ENCODE measurements around the gene SH3TC2. TPM values are rescaled to one million over a fixed set of nuclear protein-coding genes. Genes with fewer than 3 reads are reported as not detected.

Gene SH3TC2
- total RNA-seq, 2 donors from 2014 or later = 0.33 to 8.6 TPM

- WGBS, 2 donors = 62 to 68% methylated on average over 2 of the region's 2 CpGs
- no peak overlapping the region for H3K4me3 ChIP-seq
- H3K27ac ChIP-seq = no peak overlapping the region
- intact Hi-C loops (cut with DNase I) = no loop called here
- ATAC-seq (no peak), DNase-seq (no peak)
- H3K27me3 ChIP-seq = no peaks in the 10 kb centered on the region
- H3K9me3 ChIP-seq = no peaks in the 10 kb centered on the region
- TF ChIP-seq CTCF (IDR thresholded peaks at IDR 0.05) (no peak), POLR2A (IDR thresholded peaks at IDR 0.05) (no peak)
- no peaks in the 10 kb centered on the region for H3K4me1 ChIP-seq
- no peaks in the 10 kb centered on the region for H3K36me3 ChIP-seq (replicated peaks in 1 of 2; ENCODE audit: insufficient read depth in 1 of 2, low read depth in 2 of 2)
These were observed 67.1 kb downstream of the SH3TC2 start for GRCh38 chr5:148995791-148996190.

DNA sequence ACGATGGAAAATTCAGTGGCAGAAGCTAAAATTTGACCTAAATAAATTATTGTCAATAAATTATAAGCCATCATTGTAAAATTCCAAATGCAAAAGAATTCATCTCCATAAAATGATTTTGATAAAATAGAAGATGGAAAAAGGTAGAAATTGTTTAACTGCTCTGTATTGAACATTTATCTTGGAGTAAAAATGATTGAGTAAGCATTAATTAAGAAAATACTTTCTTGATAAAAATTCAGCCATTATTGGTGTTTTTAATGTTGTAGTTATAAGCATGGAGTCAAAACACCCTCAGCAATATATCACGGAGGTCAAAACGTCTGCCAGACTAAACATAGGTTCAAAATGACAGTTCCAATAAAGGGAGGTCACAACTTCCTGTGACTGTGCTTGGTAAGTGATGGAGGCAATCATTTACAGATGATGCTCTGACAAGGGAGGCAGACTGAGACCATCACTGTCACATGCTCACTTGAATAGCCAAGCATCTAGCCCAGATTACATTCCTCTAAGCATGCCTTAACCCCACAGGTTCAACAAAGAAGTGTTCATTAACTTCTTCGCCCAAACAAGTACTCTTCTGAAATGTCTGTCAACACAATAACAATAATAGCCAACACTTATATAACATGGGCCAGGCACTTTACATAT, 69.5 kb downstream of the SH3TC2 start:
- Histone ChIP-seq H3K4me3 (no peak overlapping the region), H3K4me1 (no peaks in the 10 kb centered on the region), H3K27me3 (no peaks in the 10 kb centered on the region), H3K27ac (no peak overlapping the region), H3K36me3 (replicated peaks in 1 of 2; ENCODE audit: insufficient read depth in 1 of 2, low read depth in 2 of 2) (no peaks in the 10 kb centered on the region), H3K9me3 (no peaks in the 10 kb centered on the region)
- ATAC-seq (no peak), DNase-seq (no peak)
- WGBS, 2 donors = 62 to 63% methylated on average over 4 of the region's 4 CpGs
- no peak for TF ChIP-seq POLR2A (IDR thresholded peaks at IDR 0.05)
- intact Hi-C loops (cut with DNase I) = no loop called here

- DNase-seq = no peak
- intact Hi-C loops (cut with DNase I) = no loop called here
- no peaks in the 10 kb centered on the region for H3K36me3 ChIP-seq (replicated peaks in 1 of 2; ENCODE audit: insufficient read depth in 1 of 2, low read depth in 2 of 2)
- TF ChIP-seq CTCF (IDR thresholded peaks at IDR 0.05) (no peak), POLR2A (IDR thresholded peaks at IDR 0.05) (no peak)
- H3K4me1 ChIP-seq = no peaks in the 10 kb centered on the region
- no peak overlapping the region for H3K27ac ChIP-seq
- H3K4me3 ChIP-seq = no peak overlapping the region
- H3K9me3 ChIP-seq = no peaks in the 10 kb centered on the region
- no peaks in the 10 kb centered on the region for H3K27me3 ChIP-seq
- no peak for ATAC-seq
- WGBS, 2 donors = 77 to 78% methylated on average over 3 of the region's 3 CpGs
These were observed 70.6 kb downstream of the SH3TC2 start for GRCh38 chr5:148992265-148992664.

DNA sequence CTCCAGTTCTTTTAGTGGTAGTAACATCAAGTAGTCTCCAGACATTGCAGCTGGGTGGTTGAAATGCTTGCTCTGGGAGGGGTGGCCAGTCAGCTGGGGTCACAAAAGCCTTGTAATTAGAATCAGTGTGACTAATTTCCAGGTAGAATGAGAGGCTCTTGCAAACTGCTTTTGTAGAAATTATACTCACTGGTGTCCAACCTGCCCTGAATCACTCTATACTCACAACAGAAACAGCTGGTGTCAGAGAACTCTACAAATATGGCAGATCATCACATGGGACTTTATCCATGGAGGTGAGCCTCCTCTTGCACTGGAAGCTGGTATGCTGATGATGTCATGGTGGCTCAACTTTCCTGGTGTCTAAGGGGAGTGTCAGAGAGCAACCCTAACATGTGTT, 71.3 kb downstream of the SH3TC2 start:
- no peaks in the 10 kb centered on the region for H3K9me3 ChIP-seq
- ATAC-seq = no peak
- intact Hi-C loops (cut with DNase I) = no loop called here

GRCh38 chr5:148990817-148991216, 72.0 kb downstream of the SH3TC2 start:
- DNase-seq (no peak), ATAC-seq (no peak)
- TF ChIP-seq CTCF (IDR thresholded peaks at IDR 0.05) (no peak), POLR2A (IDR thresholded peaks at IDR 0.05) (no peak)
- Histone ChIP-seq H3K9me3 (no peaks in the 10 kb centered on the region), H3K27ac (no peak overlapping the region), H3K27me3 (no peaks in the 10 kb centered on the region), H3K36me3 (replicated peaks in 1 of 2; ENCODE audit: insufficient read depth in 1 of 2, low read depth in 2 of 2) (no peaks in the 10 kb centered on the region), H3K4me3 (no peak overlapping the region), H3K4me1 (no peaks in the 10 kb centered on the region)
- WGBS, 2 donors = 15 to 36% methylated on average over 1 of the region's 1 CpG
- intact Hi-C loops (cut with DNase I) = no loop called here

More for the DNA sequence above, 71.3 kb downstream of the SH3TC2 start:
- Histone ChIP-seq H3K36me3 (replicated peaks in 1 of 2; ENCODE audit: insufficient read depth in 1 of 2, low read depth in 2 of 2) (no peaks in the 10 kb centered on the region), H3K4me1 (no peaks in the 10 kb centered on the region), H3K27me3 (no peaks in the 10 kb centered on the region), H3K27ac (no peak overlapping the region), H3K4me3 (no peak overlapping the region)
- DNase-seq = no peak
- TF ChIP-seq POLR2A (IDR thresholded peaks at IDR 0.05) (no peak), CTCF (IDR thresholded peaks at IDR 0.05) (no peak)
